Measurements from ENCODE around the gene RSPO1. TPM values are rescaled to one million over a fixed set of nuclear protein-coding genes. Genes with fewer than 3 reads are reported as not detected.

Gene RSPO1
- total and polyA plus RNA-seq, 10 of the 15 experiments (the other 5 are each of a cell fraction or from before 2014, with no cell fraction given): not detected

DNA sequence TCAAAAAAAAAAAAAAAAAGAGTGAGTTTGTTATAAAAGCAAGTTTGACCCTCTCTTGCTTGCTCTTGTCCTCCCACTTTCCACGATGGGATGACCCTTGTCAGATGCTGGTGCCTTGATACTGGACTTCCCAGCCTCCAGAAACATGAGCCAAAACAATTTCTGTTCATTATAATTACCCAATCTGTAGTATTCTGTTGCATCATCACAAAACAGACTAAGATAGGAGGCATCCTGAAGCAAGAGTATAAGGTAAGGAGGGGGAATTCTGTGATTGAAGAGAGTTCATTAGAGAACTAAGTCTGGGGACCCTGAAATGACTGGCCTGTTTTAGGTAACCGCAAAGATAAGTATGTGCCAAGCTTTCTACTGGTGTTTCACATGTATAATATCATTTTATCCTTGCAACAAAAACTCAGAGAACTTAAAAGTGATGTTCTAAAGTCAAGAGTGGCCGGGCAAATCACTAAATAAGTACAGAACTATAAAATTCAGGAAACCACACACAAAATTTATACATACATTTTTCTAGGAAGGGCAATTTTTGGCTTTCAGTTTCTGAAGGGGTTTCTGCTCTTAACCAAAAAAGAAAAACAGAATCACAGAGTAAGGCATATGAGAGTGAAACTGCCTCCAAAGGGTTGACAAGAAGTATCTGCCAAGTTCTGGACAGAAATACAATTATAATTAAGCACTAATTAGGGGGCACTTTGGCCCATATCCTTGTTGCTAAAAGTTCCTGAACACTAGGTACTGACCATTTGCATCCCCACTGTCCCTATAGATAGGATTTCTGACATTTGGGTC is 64.0 kb downstream of the RSPO1 start:
- TF ChIP-seq BMI1 (IDR thresholded peaks at IDR 0.05; ENCODE audit: borderline replicate concordance): no peak
- TF ChIP-seq ZNF24 (IDR thresholded peaks at IDR 0.05): no peak
- TF ChIP-seq TBL1XR1 (IDR thresholded peaks at IDR 0.05; ENCODE audit: low read depth, low read length): no peak
- TF ChIP-seq FOS (IDR thresholded peaks at IDR 0.05; ENCODE audit: borderline replicate concordance, extremely low read depth, insufficient read length): no peak
- TF ChIP-seq NFYA (IDR thresholded peaks at IDR 0.05; ENCODE audit: borderline replicate concordance, low read depth, low read length): no peak
- TF ChIP-seq CBFB (IDR thresholded peaks at IDR 0.05; ENCODE audit: low read depth): no peak
- Histone ChIP-seq H3K27ac (ENCODE audit: control insufficient read depth, insufficient read depth) (no peak overlapping the region), H4K20me1 (ENCODE audit: control insufficient read depth, insufficient read depth) (no peaks in the 10 kb centered on the region; the same call in 1 of the 2 replicates), H3K9ac (ENCODE audit: control insufficient read depth, insufficient read depth, low read length) (no peak overlapping the region), H3K4me3 (no peak overlapping the region), H3K9me3 (replicated peaks; ENCODE audit: control insufficient read depth, insufficient read depth, low read length) (no peaks in the 10 kb centered on the region), H2AFZ (ENCODE audit: control insufficient read depth, low read depth, low read length) (no peak overlapping the region), H3K4me2 (ENCODE audit: control insufficient read depth, insufficient read depth) (no peak overlapping the region), H3K36me3 (ENCODE audit: control insufficient read depth in 2 of 2, insufficient read depth in 2 of 2, low read length in 1 of 2) (peaks cover 32 to 60% of the 10 kb centered on the region in 2 experiments), H3K4me1 (ENCODE audit: control insufficient read depth, insufficient read depth, low read length) (no peaks in the 10 kb centered on the region), H3K27me3 (replicated peaks in 1 of 2; ENCODE audit: control insufficient read depth in 2 of 2, insufficient read depth in 2 of 2, low read length in 1 of 2) (no peaks in the 10 kb centered on the region), H3K79me2 (ENCODE audit: control insufficient read depth, insufficient read depth, low read length) (no peaks in the 10 kb centered on the region)
- ATAC-seq (no peak), DNase-seq (ENCODE audit: low read depth, low spot score) (no peak), FAIRE-seq (no peak)
- no TSS peak for BruUV-seq (replicated peaks)
- POLR2A ChIA-PET: interaction anchor here (0.7 kb wide), 1 partner anchor 360 kb away, joined by 8 read pairs; no protein-coding TSS in a partner anchor
- RAD21 ChIA-PET (ENCODE audit: unreplicated experiment): no interaction called here
- in situ Hi-C loops (cut with MboI) (no loop called here), intact Hi-C loops (cut with micrococcal nuclease; ENCODE audit: unreplicated experiment) (no loop called here)
- WGBS (ENCODE audit: insufficient coverage, insufficient replicate concordance, low lambda C conversion rate, missing lambda C conversion rate): 68% methylated on average over 3 of the region's 3 CpGs
- SMC1A ChIA-PET (ENCODE audit: uncharacterized antibody, unreplicated experiment): interaction anchor here (1.4 kb wide), 1 partner anchor 111 kb away, joined by 3 read pairs; no protein-coding TSS in a partner anchor
- CTCF ChIA-PET: no interaction called here

DNA sequence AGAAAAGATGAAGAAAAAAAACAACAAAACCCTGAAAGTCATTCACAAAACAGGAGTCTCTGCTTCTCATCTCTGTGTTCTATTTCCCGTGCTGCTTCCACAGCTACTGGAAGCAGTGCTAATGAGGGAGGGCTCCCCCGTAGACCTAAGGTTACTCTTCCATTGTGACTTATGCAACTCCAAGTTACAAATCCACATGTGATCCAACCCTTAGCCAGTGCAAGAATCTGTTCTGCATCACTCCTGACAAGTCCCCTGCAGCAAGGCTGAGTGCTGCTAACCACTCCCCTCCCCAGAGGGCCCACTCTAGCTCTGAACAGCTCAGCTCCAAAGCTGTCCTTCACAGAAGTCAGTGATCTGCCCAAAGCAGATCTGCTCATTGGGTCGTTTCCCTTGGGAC is 67.7 kb downstream of the RSPO1 start:
- in situ Hi-C loops (cut with MboI): no loop called here
- CTCF ChIA-PET: no interaction called here
- no peak overlapping the region for H3K4me2 ChIP-seq (ENCODE audit: control insufficient read depth, insufficient read depth)
- SMC1A ChIA-PET (ENCODE audit: uncharacterized antibody, unreplicated experiment): no interaction called here
- H3K27me3 ChIP-seq (replicated peaks in 1 of 2; ENCODE audit: control insufficient read depth in 2 of 2, insufficient read depth in 2 of 2, low read length in 1 of 2): no peaks in the 10 kb centered on the region
- H3K4me1 ChIP-seq (ENCODE audit: control insufficient read depth, insufficient read depth, low read length): no peaks in the 10 kb centered on the region
- WGBS (ENCODE audit: insufficient coverage, insufficient replicate concordance, low lambda C conversion rate, missing lambda C conversion rate): 74% methylated on average over 3 of the region's 3 CpGs
- no peaks in the 10 kb centered on the region for H3K79me2 ChIP-seq (ENCODE audit: control insufficient read depth, insufficient read depth, low read length)
- ATAC-seq (no peak), DNase-seq (ENCODE audit: low read depth, low spot score) (no peak), FAIRE-seq (no peak)
- no peak overlapping the region for H2AFZ ChIP-seq (ENCODE audit: control insufficient read depth, low read depth, low read length)
- no peaks in the 10 kb centered on the region for H3K9me3 ChIP-seq (replicated peaks; ENCODE audit: control insufficient read depth, insufficient read depth, low read length)
- H3K27ac ChIP-seq (ENCODE audit: control insufficient read depth, insufficient read depth): no peak overlapping the region
- RAD21 ChIA-PET (ENCODE audit: unreplicated experiment): no interaction called here
- H3K9ac ChIP-seq (ENCODE audit: control insufficient read depth, insufficient read depth, low read length): no peak overlapping the region
- H3K4me3 ChIP-seq: no peak overlapping the region
- POLR2A ChIA-PET: interaction anchor here (0.6 kb wide), 1 partner anchor 442 kb away, joined by 4 read pairs; no protein-coding TSS in a partner anchor
- no TSS peak for BruUV-seq (replicated peaks)
- intact Hi-C loops (cut with micrococcal nuclease; ENCODE audit: unreplicated experiment): no loop called here
- H3K36me3 ChIP-seq (ENCODE audit: control insufficient read depth in 2 of 2, insufficient read depth in 2 of 2, low read length in 1 of 2): peaks cover 19 to 50% of the 10 kb centered on the region in 2 experiments
- no peaks in the 10 kb centered on the region; the same call in 1 of the 2 replicates for H4K20me1 ChIP-seq (ENCODE audit: control insufficient read depth, insufficient read depth)
- no peak for TF ChIP-seq SREBF1 (IDR thresholded peaks at IDR 0.05; ENCODE audit: low read length)
- no peak for TF ChIP-seq FOXK2 (IDR thresholded peaks at IDR 0.05)
- TF ChIP-seq HDGF (IDR thresholded peaks at IDR 0.05): no peak
- no peak for TF ChIP-seq RAD51 (IDR thresholded peaks at IDR 0.05)
- no peak for TF ChIP-seq PRDM15 (CRISPR knock-in tag; IDR thresholded peaks at IDR 0.05)
- no peak for TF ChIP-seq BRCA1 (IDR thresholded peaks at IDR 0.05; ENCODE audit: low read depth, low read length)
- TF ChIP-seq HSF1 (IDR thresholded peaks at IDR 0.05; ENCODE audit: low read depth, low read length): no peak
